ENCODE results near the gene TIAL1.

The TIAL1 gene

GRCh38 chr10:119526621-119527592, 69.9 kb downstream of the TIAL1 start:
- no peak for DNase-seq

GRCh38 chr10:119526149-119526548, 70.6 kb downstream of the TIAL1 start:
- DNase-seq = no peak

- DNase-seq = no peak
Observed at GRCh38 chr10:119525116-119525515, 71.6 kb downstream of the TIAL1 start.

- DNase-seq = no peak
Observed at GRCh38 chr10:119524720-119525070, 72.1 kb downstream of the TIAL1 start.

GRCh38 chr10:119523895-119524719, 72.7 kb downstream of the TIAL1 start:
- no peak for DNase-seq

Measured in NCI-H510A (cell line).